Fibroblast of upper back skin (primary cell): Measurements from ENCODE around the gene CFAP299.
A peak's percentile ranks its signal among the peaks of the same experiment; 100 is the strongest.

ENCODE experiments used
- DNase-seq: peaks from one replicate; pipeline ENCODE4 v3.0.0-alpha.2; 2013

CFAP299 gene

DNA sequence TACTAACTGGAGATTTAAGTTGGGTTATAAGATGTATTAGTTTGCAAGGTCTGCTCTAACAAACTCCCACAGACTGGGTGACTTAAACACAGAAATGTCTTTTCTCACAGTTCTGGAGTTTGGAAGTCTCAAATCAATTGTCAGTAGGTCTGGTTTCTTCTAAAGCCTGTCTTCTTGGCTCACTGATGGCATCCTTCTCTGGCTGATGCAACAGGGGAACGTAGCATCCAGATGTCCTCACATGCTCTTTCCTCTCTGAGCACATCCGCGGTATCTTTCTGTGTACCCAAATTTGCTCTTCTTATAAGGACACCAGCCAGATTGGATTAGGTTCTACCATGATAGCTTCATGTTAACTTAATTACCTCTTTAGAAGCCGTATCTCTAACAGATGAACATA is 631.8 kb downstream of the CFAP299 start:
- no peak for DNase-seq

DNA sequence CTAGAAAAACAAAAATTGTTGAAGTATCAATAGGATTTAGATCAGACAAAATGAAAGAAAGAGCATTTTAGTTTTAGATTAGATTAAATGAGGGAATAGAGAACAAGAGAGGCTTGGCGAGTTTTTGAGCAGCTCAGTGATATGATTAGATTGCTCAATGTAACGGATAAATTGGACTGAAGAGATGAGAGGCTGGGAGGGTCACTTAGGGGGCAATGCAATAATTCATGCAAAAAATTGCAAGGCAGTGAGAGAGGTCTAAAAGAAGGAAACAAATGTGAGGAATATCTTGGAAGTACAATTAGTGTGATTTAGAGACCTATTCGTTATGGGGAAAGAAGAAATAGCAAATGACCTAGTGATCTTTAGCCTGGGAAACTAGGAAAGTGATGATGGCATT is 644.7 kb downstream of the CFAP299 start:
- no peak for DNase-seq

DNA sequence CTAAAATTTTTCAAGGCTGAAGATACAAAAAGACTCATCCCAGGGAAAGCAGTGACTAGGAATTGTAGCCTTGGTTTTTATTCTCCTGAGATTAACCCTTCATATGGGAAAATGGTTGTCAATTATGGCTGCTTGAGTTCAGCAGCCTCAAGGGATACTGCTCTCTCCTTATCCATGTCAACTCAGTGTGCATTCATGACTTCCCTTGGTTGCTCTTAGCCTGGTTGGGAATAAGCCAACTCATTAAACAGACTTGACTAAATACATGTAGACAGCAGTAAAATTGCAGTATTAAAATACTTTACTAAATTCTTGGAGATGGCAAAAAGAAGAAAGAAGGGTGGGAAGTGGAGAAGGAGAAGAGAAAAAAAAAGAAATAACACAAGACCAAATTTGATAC is 650.5 kb downstream of the CFAP299 start:
- no peak for DNase-seq

DNA sequence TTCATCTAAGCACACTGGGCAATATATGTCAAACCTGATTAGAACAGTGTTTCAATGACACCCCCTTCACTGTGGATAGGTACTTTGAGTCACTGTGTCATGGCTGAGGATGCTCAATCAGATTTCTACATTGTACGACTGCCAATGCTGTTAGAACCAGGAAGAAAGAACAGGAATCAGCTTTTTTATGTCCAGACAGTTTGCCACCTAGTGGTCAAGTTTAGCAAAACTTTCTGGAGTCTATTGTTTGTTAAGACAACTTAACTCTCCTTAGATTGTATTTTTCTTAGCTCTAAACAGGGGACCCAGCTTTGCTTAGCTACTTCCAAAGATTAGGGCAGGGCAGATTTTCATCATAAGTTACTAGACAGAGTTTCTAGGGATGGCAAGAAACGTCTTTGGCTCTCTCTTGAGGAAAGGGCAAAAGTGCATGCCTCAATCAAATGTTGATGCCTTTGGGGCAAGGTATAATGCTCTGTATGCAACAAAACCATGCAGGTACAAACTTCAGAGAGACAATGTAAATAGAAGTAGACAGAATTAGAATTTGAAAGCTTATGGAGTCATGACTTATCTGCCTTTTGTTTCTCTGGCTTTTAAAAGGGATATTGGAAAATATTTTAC is 654.5 kb downstream of the CFAP299 start:
- DNase-seq = peak; percentile 62

DNA sequence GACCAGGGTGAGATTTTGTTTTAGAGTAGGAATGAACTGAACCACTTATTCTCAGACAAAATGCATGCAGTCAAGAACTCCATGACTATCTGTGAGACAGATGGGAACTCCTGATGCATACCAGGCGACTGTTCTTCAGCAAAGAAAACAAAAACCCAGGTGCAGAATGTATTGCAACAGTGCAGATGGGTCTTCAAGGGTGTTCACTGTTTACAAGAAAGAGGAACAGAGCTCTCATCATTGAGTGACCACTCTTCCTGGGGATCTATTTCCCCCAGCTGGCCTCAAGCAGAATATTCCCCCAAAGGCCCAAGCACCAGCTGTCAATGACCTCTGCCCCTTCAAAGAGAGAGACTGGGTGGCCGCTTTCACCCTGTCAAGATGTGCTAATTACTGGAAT is 655.3 kb downstream of the CFAP299 start:
- no peak for DNase-seq

DNA sequence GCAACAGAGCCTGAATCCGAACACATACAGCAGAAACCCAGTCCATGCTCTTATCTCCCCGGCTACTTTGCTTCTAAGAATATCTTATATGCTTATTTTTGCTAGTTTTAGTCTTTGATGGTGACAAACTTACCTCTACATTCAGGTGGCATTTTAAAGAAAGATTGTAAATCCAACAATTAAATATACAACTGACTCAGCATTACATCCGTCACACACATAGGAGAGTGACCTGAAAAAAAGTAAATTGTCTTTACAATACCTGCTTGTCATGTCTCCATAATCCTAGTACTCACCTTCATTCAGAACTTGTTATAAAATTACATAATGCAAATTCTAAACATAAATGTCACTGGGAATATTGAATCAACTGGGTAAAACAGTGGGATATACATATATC is 664.4 kb downstream of the CFAP299 start:
- DNase-seq = no peak

DNA sequence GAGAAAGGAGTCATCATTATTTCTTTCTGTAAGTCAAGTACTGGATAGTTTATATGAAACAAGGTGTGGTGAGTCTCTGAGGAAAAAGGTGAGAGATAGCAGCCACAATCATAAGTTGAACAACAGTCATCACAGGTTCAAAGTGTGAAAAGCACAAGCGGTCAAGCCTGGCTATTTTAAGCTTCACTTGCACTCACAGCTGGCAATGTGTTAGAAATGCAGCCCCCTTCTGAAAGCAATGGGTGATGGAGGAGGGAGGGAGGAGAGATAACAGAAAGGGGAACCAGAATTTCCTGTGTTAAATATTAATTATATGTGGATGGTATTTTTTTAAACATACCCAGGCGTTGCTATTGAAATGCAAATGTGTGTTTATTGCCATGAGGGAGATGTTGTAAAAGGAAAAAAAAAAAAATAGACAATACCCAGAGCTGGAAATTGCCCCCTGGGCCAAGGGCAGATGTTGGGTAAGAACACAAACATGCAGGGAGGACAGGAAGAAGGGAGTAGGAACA is 668.1 kb downstream of the CFAP299 start:
- DNase-seq = no peak

DNA sequence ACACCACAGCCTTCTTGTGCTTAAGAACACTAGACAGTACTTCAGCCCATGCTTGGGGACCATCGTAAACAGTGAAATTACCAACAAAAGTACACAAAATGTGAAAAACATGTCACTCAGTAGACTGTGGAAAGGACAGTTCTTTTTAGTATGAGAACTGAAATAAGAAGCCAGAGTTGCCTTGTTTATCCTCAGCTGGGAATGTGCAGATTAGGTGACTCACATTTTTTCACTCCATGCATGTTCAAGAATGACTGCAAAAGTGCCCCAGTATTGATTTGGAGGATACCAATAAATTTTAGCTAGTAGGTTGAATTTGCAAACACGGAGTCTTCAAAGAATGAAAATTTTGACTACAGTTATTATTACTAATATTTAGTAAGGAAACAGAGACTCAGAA is 671.9 kb downstream of the CFAP299 start:
- DNase-seq = no peak
